H1 (cell line): ENCODE data around the gene CRYGD. TPM values are rescaled to one million over a fixed set of nuclear protein-coding genes. Genes with fewer than 3 reads are reported as not detected.

Source experiments
- CTCF ChIA-PET: fragments of 300-600 bp; sonication (Branson Sonifier 250); formaldehyde crosslinking; loops from one replicate; lab custom pipeline; 2021; ENCODE audit not compliant: partially characterized antibody; lab: Charles Lee
- POLR2A ChIA-PET: fragments of 300-600 bp; sonication (Branson Sonifier 250); formaldehyde crosslinking; loops from one replicate; lab custom pipeline; 2021; ENCODE audit warnings: inconsistent platforms; ENCODE audit not compliant: partially characterized antibody; lab: Charles Lee
- DNase-seq, 2 experiments: peaks; one replicate each; pipeline versions ENCODE4 v3.0.0 to v3.0.0-alpha.2; 2010 to 2022; ENCODE audit warnings: low spot score in 2 of 2, low read depth in 1 of 2, mixed read lengths in 1 of 2
- FAIRE-seq: peaks from 2 replicates; lab custom pipeline; 2011; peaks lifted over from hg19 to GRCh38; lab: Jason Lieb, UNC
- H2AFZ ChIP-seq: 2 replicates; pipeline ENCODE4 v1.8.1; 2012; ENCODE audit warnings: low read length, inconsistent platforms
- H2AK5ac ChIP-seq: 2 replicates; pipeline ENCODE4 v1.6.1; 2013; ENCODE audit warnings: low read depth, low read length
- H2BK120ac ChIP-seq: replicated peaks from 2 replicates; pipeline ENCODE3; 2013; ENCODE audit warnings: low read depth, low read length, inconsistent platforms
- H2BK12ac ChIP-seq: 2 replicates; pipeline ENCODE4 v1.6.1; 2013; ENCODE audit warnings: low read depth, low read length
- H2BK15ac ChIP-seq: 2 replicates; pipeline ENCODE4 v1.6.1; 2013; ENCODE audit warnings: low read length
- H2BK20ac ChIP-seq: 2 replicates; pipeline ENCODE4 v1.6.1; 2013; ENCODE audit warnings: low read length
- H2BK5ac ChIP-seq: 2 replicates; pipeline ENCODE4 v1.6.1; 2013; ENCODE audit warnings: low read depth, low read length
- H3K14ac ChIP-seq: 2 replicates; pipeline ENCODE4 v1.6.1; 2013; ENCODE audit warnings: inconsistent platforms; ENCODE audit not compliant: insufficient read length
- H3K18ac ChIP-seq: 2 replicates; pipeline ENCODE4 v1.6.1; 2013; ENCODE audit warnings: low read length; ENCODE audit errors: extremely low read depth
- H3K23ac ChIP-seq: 2 replicates; pipeline ENCODE4 v1.6.1; 2013; ENCODE audit warnings: inconsistent platforms; ENCODE audit not compliant: insufficient read length
- H3K23me2 ChIP-seq: 2 replicates; pipeline ENCODE4 v1.6.1; 2013; ENCODE audit warnings: low read depth, low read length
- H3K27ac ChIP-seq: 2 replicates; pipeline ENCODE4 v1.6.1; 2011; ENCODE audit warnings: low read depth, low read length, inconsistent platforms
- H3K27me3 ChIP-seq, 4 experiments: replicated peaks in 1 of 4; 1 replicate in 1 of 4; 2 replicates in 3 of 4; pipeline versions ENCODE4 v1.6.1 to v1.8.1; 2011 to 2013; ENCODE audit warnings: low read length in 3 of 4, mild to moderate bottlenecking in 3 of 4, inconsistent platforms in 2 of 4, mixed read lengths in 2 of 4, moderate library complexity in 1 of 4; ENCODE audit not compliant: control insufficient read depth in 3 of 4, insufficient read depth in 3 of 4; ENCODE audit errors: extremely low read depth in 1 of 4
- H3K36me3 ChIP-seq, 4 experiments: 2 replicates each; pipeline versions ENCODE4 v1.6.1 to v1.8.1; 2011 to 2013; ENCODE audit warnings: mild to moderate bottlenecking in 4 of 4, low read length in 3 of 4, moderate library complexity in 2 of 4, control low read depth in 1 of 4, inconsistent platforms in 1 of 4; ENCODE audit not compliant: insufficient read depth in 4 of 4, control insufficient read depth in 2 of 4
- H3K4ac ChIP-seq: replicated peaks from 2 replicates; pipeline ENCODE3; 2013; ENCODE audit warnings: low read length, low read depth, mixed read lengths, inconsistent platforms; ENCODE audit not compliant: insufficient read length
- H3K4me1 ChIP-seq, 4 experiments: replicated peaks in 1 of 4; 1 replicate in 1 of 4; 2 replicates in 3 of 4; pipeline versions ENCODE4 v1.6.1 to v1.8.1; 2011 to 2013; ENCODE audit warnings: low read length in 3 of 4, inconsistent platforms in 2 of 4, mixed read lengths in 1 of 4; ENCODE audit not compliant: insufficient read depth in 4 of 4, control insufficient read depth in 3 of 4
- H3K4me2 ChIP-seq, 2 experiments: 2 replicates each; pipeline versions ENCODE4 v1.6.1 to v1.8.1; 2011 to 2013; ENCODE audit warnings: low read depth in 2 of 2, low read length in 2 of 2, control low read depth in 1 of 2, inconsistent platforms in 1 of 2, mild to moderate bottlenecking in 1 of 2; ENCODE audit not compliant: insufficient read depth in 1 of 2
- H3K4me3 ChIP-seq, 4 experiments: fragments of 200-600, 300-600 bp in 1 of 4; sonication (generic), shearing (Covaris generic), sonication (Bioruptor Twin) in 1 of 4; 2 replicates each; pipeline versions ENCODE4 v1.5.1 to v1.8.1; 2011 to 2016; ENCODE audit warnings: low read length in 4 of 4, low read depth in 3 of 4, control low read depth in 2 of 4, inconsistent platforms in 2 of 4, mild to moderate bottlenecking in 2 of 4, mixed read lengths in 1 of 4, moderate library complexity in 1 of 4; ENCODE audit not compliant: insufficient read depth in 2 of 4; ENCODE audit errors: extremely low read depth in 1 of 4
- H3K56ac ChIP-seq: replicated peaks from 2 replicates; pipeline ENCODE3; 2013; ENCODE audit warnings: low read depth, mild to moderate bottlenecking, mixed read lengths, low read length, inconsistent platforms; ENCODE audit not compliant: insufficient read length
- H3K79me1 ChIP-seq: 2 replicates; pipeline ENCODE4 v1.6.1; 2013; ENCODE audit warnings: low read depth, low read length, control low read depth
- H3K79me2 ChIP-seq, 2 experiments: 2 replicates each; pipeline versions ENCODE4 v1.6.1 to v1.8.1; 2012 to 2013; ENCODE audit warnings: low read length in 2 of 2, mild to moderate bottlenecking in 2 of 2, inconsistent platforms in 1 of 2; ENCODE audit not compliant: insufficient read depth in 2 of 2, control insufficient read depth in 1 of 2
- H3K9ac ChIP-seq, 4 experiments: replicated peaks in 1 of 4; 1 replicate in 1 of 4; 2 replicates in 3 of 4; pipeline versions ENCODE4 v1.6.1 to v1.8.1; 2011 to 2013; ENCODE audit warnings: low read depth in 3 of 4, low read length in 3 of 4, control low read depth in 2 of 4, mild to moderate bottlenecking in 2 of 4, moderate library complexity in 2 of 4, inconsistent platforms in 1 of 4; ENCODE audit errors: extremely low read depth in 1 of 4
- H3K9me3 ChIP-seq, 2 experiments: 2 replicates each; pipeline versions ENCODE4 v1.6.1 to v1.8.1; 2012 to 2013; ENCODE audit warnings: mild to moderate bottlenecking in 2 of 2, moderate library complexity in 2 of 2, control low read depth in 1 of 2, inconsistent platforms in 1 of 2, low read depth in 1 of 2, low read length in 1 of 2, mixed read lengths in 1 of 2; ENCODE audit not compliant: insufficient read depth in 2 of 2
- H4K20me1 ChIP-seq, 2 experiments: replicated peaks in 1 of 2; 2 replicates each; pipeline versions ENCODE3 to v1.8.1; 2011 to 2013; ENCODE audit warnings: inconsistent platforms in 2 of 2, low read length in 2 of 2, mild to moderate bottlenecking in 1 of 2; ENCODE audit not compliant: insufficient read depth in 2 of 2, control insufficient read depth in 1 of 2
- H4K5ac ChIP-seq: 2 replicates; pipeline ENCODE4 v1.6.1; 2013; ENCODE audit warnings: low read length, low read depth, mixed read lengths, inconsistent platforms; ENCODE audit not compliant: insufficient read length
- H4K8ac ChIP-seq: 2 replicates; pipeline ENCODE4 v1.8.0; 2013; ENCODE audit warnings: mild to moderate bottlenecking, moderate library complexity, low read length, inconsistent platforms; ENCODE audit not compliant: insufficient read depth; ENCODE audit errors: extremely low read depth
- H4K91ac ChIP-seq: replicated peaks from 2 replicates; pipeline ENCODE3; 2013; ENCODE audit warnings: low read length, mixed read lengths, inconsistent platforms; ENCODE audit not compliant: insufficient read length
- CTBP2 ChIP-seq: IDR thresholded peaks from 2 replicates; pipeline ENCODE4 v1.7.0; 2011; ENCODE audit warnings: borderline replicate concordance, mild to moderate bottlenecking, moderate library complexity, mixed read lengths, low read length; ENCODE audit not compliant: insufficient read depth, insufficient read length
- EP300 ChIP-seq, 2 experiments: IDR thresholded peaks; 1 replicate in 1 of 2; 2 replicates in 1 of 2; pipeline ENCODE4 v1.6.1; 2011 to 2012; ENCODE audit warnings: low read depth in 2 of 2, low read length in 2 of 2, mild to moderate bottlenecking in 2 of 2, borderline replicate concordance in 1 of 2, inconsistent platforms in 1 of 2, moderate library complexity in 1 of 2
- GABPA ChIP-seq: IDR thresholded peaks from 2 replicates; pipeline ENCODE4 v1.6.1; 2011; ENCODE audit warnings: mild to moderate bottlenecking, low read length, moderate library complexity, borderline replicate concordance; ENCODE audit not compliant: insufficient read depth
- JUND ChIP-seq: IDR thresholded peaks from 2 replicates; pipeline ENCODE4 v1.6.1; 2011; ENCODE audit warnings: mild to moderate bottlenecking, improper control_type of control experiment, low read length
- SAP30 ChIP-seq: fragments of 300-600 bp; sonication (generic); IDR thresholded peaks from 2 replicates; pipeline ENCODE4 v1.7.1; 2012; ENCODE audit warnings: low read length, moderate library complexity, mild to moderate bottlenecking, inconsistent platforms; ENCODE audit not compliant: insufficient read depth, insufficient replicate concordance
- SP1 ChIP-seq: IDR thresholded peaks from 2 replicates; pipeline ENCODE4 v1.6.1; 2011; ENCODE audit warnings: low read depth, low read length
- SRF ChIP-seq: IDR thresholded peaks from 2 replicates; pipeline ENCODE4 v1.6.1; 2011; ENCODE audit warnings: mild to moderate bottlenecking, low read depth, low read length, moderate library complexity
- TAF1 ChIP-seq: IDR thresholded peaks from 2 replicates; pipeline ENCODE4 v1.6.1; 2011; ENCODE audit warnings: mild to moderate bottlenecking, low read depth, low read length
- TAF7 ChIP-seq: optimal IDR thresholded peaks from 2 replicates; pipeline ENCODE3; 2011; ENCODE audit warnings: low read depth, mild to moderate bottlenecking, inconsistent platforms, low read length, moderate library complexity, borderline replicate concordance
- WGBS, 2 experiments: shearing (Covaris generic) in 1 of 2; methylation state at CpG; one replicate each; pipeline versions ENCODE4 v1.1.6 to v1.1.7; 2013 to 2015; ENCODE audit warnings: low lambda C conversion rate in 2 of 2, mixed read lengths in 2 of 2, inconsistent platforms in 1 of 2, low coverage in 1 of 2, missing lambda C conversion rate in 1 of 2; ENCODE audit not compliant: insufficient replicate concordance in 2 of 2, insufficient coverage in 1 of 2, insufficient read length in 1 of 2; ENCODE audit errors: extremely low coverage in 1 of 2, missing lambda C conversion rate in 1 of 2; 5-methylcytosine and 5-hydroxymethylcytosine counted together
- polyA plus RNA-seq, 7 experiments: library from polyadenylated mRNA; depleted of rRNA in 3 of 7; stranded (reverse) in 5 of 7; unstranded in 2 of 7; fragments of >200 nt in 5 of 7; fragments of 200-250 nt in 2 of 7; gene quantifications; 1 replicate in 5 of 7; 2 replicates in 1 of 7; 4 replicates in 1 of 7; pipeline versions ENCODE4 v1.2.1 to v1.2.3, GENCODE V29; 2011 to 2013; ENCODE audit warnings: missing spikeins in 2 of 7, mixed read lengths in 2 of 7
- total RNA-seq: library from RNA; stranded (reverse); fragmentation: NEBNext Ultra II Directional; extraction: Animal tissue kit (Norgen Biotek cat#: 25700); gene quantifications from 2 replicates; pipeline ENCODE4 v1.2.1, GENCODE V29; 2021
- TF ChIP-seq, protein P1 (sequence below): IDR thresholded peaks from 2 replicates; pipeline ENCODE4 v1.6.1; 2011; ENCODE audit warnings: low read length, improper control_type of control experiment

The CRYGD gene
- total and polyA plus RNA-seq, 2 of the 8 experiments (the other 6 are each of a cell fraction or from before 2014, with no cell fraction given), result 2.9 to 7.1 TPM

DNA sequence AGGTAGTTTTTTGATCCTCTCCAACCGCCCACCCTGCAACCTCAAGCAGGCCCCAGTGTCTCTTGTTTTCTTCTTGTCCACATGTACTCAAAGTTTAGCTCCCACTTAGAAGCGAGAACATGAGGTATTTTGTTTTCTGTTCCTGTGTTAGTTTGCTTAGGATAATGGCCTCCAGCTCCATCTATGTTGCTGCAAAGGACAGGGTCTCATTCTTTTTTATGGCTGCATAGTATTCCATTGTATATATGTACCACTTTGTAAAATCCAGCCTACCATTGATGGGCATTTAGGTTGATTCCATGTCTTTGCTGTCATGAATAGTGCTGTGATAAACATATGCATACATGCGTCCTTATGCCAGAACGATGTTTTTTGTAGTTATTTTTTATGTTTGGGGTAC lies 2.8 kb upstream of the CRYGD start:
- H3K23me2 ChIP-seq, result no peaks in the 10 kb centered on the region
- WGBS, 2 experiments, result 91% methylated on average over 4 of the region's 4 CpGs; no CpG with 5 or more reads in 1 of the 2 experiments
- ChIA-PET POLR2A (no interaction called here), CTCF (interaction anchor here (0.7 to 1.4 kb wide), 5 partner anchors 8 to 25 kb away, joined by 3 to 5 read pairs (median 3); no protein-coding TSS in a partner anchor)
- H3K56ac ChIP-seq, result no peak overlapping the region
- H3K23ac ChIP-seq, result no peak overlapping the region
- no peak overlapping the region for H2AK5ac ChIP-seq
- no peak overlapping the region for H3K9ac ChIP-seq
- no peak overlapping the region for H3K4me3 ChIP-seq
- H2BK120ac ChIP-seq, result no peak overlapping the region
- H3K27me3 ChIP-seq, result no peaks in the 10 kb centered on the region
- H3K79me2 ChIP-seq, result no peaks in the 10 kb centered on the region
- no peaks in the 10 kb centered on the region for H4K20me1 ChIP-seq
- no peak overlapping the region for H3K14ac ChIP-seq
- no peaks in the 10 kb centered on the region for H3K36me3 ChIP-seq
- no peak for FAIRE-seq
- no peak overlapping the region for H4K8ac ChIP-seq
- no peak overlapping the region for H4K5ac ChIP-seq
- DNase-seq, result no peak
- H3K79me1 ChIP-seq, result no peaks in the 10 kb centered on the region
- H4K91ac ChIP-seq, result no peak overlapping the region
- H3K4me2 ChIP-seq, result no peak overlapping the region
- no peaks in the 10 kb centered on the region for H3K4me1 ChIP-seq
- TF ChIP-seq GABPA (no peak), SAP30 (no peak), SRF (no peak), TAF1 (no peak), EP300 (IDR thresholded peaks at IDR 0.05; ENCODE audit: borderline replicate concordance in 1 of 2, low read depth in 2 of 2, low read length in 2 of 2) (no peak), CTBP2 (no peak), SP1 (no peak), JUND (no peak), TAF7 (no peak)
- TF ChIP-seq, protein P1, sequence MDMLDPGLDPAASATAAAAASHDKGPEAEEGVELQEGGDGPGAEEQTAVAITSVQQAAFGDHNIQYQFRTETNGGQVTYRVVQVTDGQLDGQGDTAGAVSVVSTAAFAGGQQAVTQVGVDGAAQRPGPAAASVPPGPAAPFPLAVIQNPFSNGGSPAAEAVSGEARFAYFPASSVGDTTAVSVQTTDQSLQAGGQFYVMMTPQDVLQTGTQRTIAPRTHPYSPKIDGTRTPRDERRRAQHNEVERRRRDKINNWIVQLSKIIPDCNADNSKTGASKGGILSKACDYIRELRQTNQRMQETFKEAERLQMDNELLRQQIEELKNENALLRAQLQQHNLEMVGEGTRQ, result no peak
- H2AFZ ChIP-seq, result no peak overlapping the region
- no peaks in the 10 kb centered on the region for H3K9me3 ChIP-seq
- no peak overlapping the region for H3K4ac ChIP-seq
- H3K18ac ChIP-seq, result no peak overlapping the region
- no peak overlapping the region for H2BK15ac ChIP-seq
- no peak overlapping the region for H2BK12ac ChIP-seq
- H2BK20ac ChIP-seq, result no peak overlapping the region
- H3K27ac ChIP-seq, result no peak overlapping the region
- no peak overlapping the region for H2BK5ac ChIP-seq
